ENCODE data around the gene USP44. TPM values are rescaled to one million over a fixed set of nuclear protein-coding genes. Genes with fewer than 3 reads are reported as not detected.

USP44 gene
- total and polyA plus RNA-seq, 2 of the 8 experiments (the other 6 are each of a cell fraction or from before 2014, with no cell fraction given), result 129 to 197 TPM

DNA sequence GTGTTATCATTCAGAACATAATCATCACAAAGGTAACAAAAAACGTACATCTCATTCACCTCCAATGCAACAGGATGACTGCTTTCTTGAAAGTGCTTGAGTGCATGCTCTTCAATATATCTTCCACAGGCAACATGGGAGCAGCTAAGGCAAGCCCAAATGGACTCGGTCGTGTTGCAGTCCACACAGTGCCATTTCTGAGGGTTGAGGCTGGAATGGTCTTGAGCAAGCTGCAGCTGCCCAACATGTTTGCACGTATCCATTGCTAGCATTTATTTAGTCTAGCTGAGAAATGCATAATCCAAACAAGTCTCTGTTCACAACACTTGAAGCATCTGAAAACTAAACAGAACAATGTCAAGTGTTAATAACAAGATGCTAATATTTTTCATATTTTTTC is 17.3 kb downstream of the USP44 start:
- Histone ChIP-seq H4K5ac (ENCODE audit: insufficient read length, low read depth, low read length) (no peak overlapping the region), H2BK12ac (ENCODE audit: low read depth, low read length) (no peak overlapping the region), H2BK120ac (replicated peaks; ENCODE audit: low read depth, low read length) (no peak overlapping the region), H3K4me3 (ENCODE audit: extremely low read depth in 1 of 4, insufficient read depth in 2 of 4, low read depth in 3 of 4, low read length in 4 of 4) (no peak overlapping the region), H3K9ac (replicated peaks in 1 of 4; ENCODE audit: extremely low read depth in 1 of 4, low read depth in 3 of 4, low read length in 3 of 4) (no peak overlapping the region), H3K9me3 (ENCODE audit: insufficient read depth in 2 of 2, low read depth in 1 of 2, low read length in 1 of 2) (no peaks in the 10 kb centered on the region), H3K18ac (ENCODE audit: extremely low read depth, low read length) (no peak overlapping the region), H2BK5ac (ENCODE audit: low read depth, low read length) (no peak overlapping the region), H3K79me1 (ENCODE audit: low read depth, low read length) (no peaks in the 10 kb centered on the region; the same call in 1 of the 2 replicates), H3K4ac (replicated peaks; ENCODE audit: insufficient read length, low read depth, low read length) (no peak overlapping the region), H3K23me2 (ENCODE audit: low read depth, low read length) (no peaks in the 10 kb centered on the region), H3K4me1 (replicated peaks in 1 of 4; ENCODE audit: control insufficient read depth in 3 of 4, insufficient read depth in 4 of 4, low read length in 3 of 4) (peaks cover 0 to 19% (median 14%) of the 10 kb centered on the region in 4 experiments; a peak in 4 of 7 replicates), H4K20me1 (replicated peaks in 1 of 2; ENCODE audit: control insufficient read depth in 1 of 2, insufficient read depth in 2 of 2, low read length in 2 of 2) (peaks cover 25 to 38% of the 10 kb centered on the region in 2 experiments), H4K8ac (ENCODE audit: extremely low read depth, insufficient read depth, low read length) (no peak overlapping the region), H3K27ac (ENCODE audit: low read depth, low read length) (no peak overlapping the region; the same call in 1 of the 2 replicates), H2AK5ac (ENCODE audit: low read depth, low read length) (no peak overlapping the region), H2AFZ (ENCODE audit: low read length) (no peak overlapping the region), H3K79me2 (ENCODE audit: control insufficient read depth in 1 of 2, insufficient read depth in 2 of 2, low read length in 2 of 2) (peaks cover 27 to 100% of the 10 kb centered on the region in 2 experiments), H3K36me3 (ENCODE audit: control insufficient read depth in 2 of 4, insufficient read depth in 4 of 4, low read length in 3 of 4) (peaks cover 7 to 42% (median 22%) of the 10 kb centered on the region in 4 experiments; a peak in 7 of 8 replicates), H4K91ac (replicated peaks; ENCODE audit: insufficient read length, low read length) (no peak overlapping the region), H3K23ac (ENCODE audit: insufficient read length) (no peak overlapping the region), H3K4me2 (ENCODE audit: insufficient read depth in 1 of 2, low read depth in 2 of 2, low read length in 2 of 2) (no peak overlapping the region), H3K27me3 (replicated peaks in 1 of 4; ENCODE audit: control insufficient read depth in 3 of 4, extremely low read depth in 1 of 4, insufficient read depth in 3 of 4, low read length in 3 of 4) (no peaks in the 10 kb centered on the region), H2BK20ac (ENCODE audit: low read length) (no peak overlapping the region), H3K56ac (replicated peaks; ENCODE audit: insufficient read length, low read depth, low read length) (no peak overlapping the region), H2BK15ac (ENCODE audit: low read length) (no peak overlapping the region), H3K14ac (ENCODE audit: insufficient read length) (no peak overlapping the region)
- FAIRE-seq, result no peak
- WGBS, 2 experiments (ENCODE audit: extremely low coverage in 1 of 2, insufficient coverage in 1 of 2, insufficient read length in 1 of 2, insufficient replicate concordance in 2 of 2, low coverage in 1 of 2, low lambda C conversion rate in 2 of 2, missing lambda C conversion rate in 1 of 2), result 82% methylated on average over 4 of the region's 4 CpGs; no CpG with 5 or more reads in 1 of the 2 experiments
- DNase-seq (ENCODE audit: low read depth in 1 of 2, low spot score in 2 of 2), result no peak
- ChIA-PET CTCF (ENCODE audit: partially characterized antibody) (interaction anchor here (0.5 to 2.5 kb wide), 27 partner anchors 10 to 541 kb away, joined by 3 to 15 read pairs (median 5); partner anchors contain the start of gene USP44), POLR2A (ENCODE audit: partially characterized antibody) (interaction anchor here (0.7 to 2.8 kb wide), 8 partner anchors 9 to 41 kb away, joined by 3 to 17 read pairs (median 4); partner anchors contain the start of gene USP44)
- no peak for TF ChIP-seq KDM1A (IDR thresholded peaks at IDR 0.05; ENCODE audit: borderline replicate concordance, low read length)
- TF ChIP-seq SUZ12 (IDR thresholded peaks at IDR 0.05; ENCODE audit: low read length), result no peak
- TF ChIP-seq BRCA1 (IDR thresholded peaks at IDR 0.05; ENCODE audit: low read depth, low read length), result no peak
- no peak for TF ChIP-seq SP1 (IDR thresholded peaks at IDR 0.05; ENCODE audit: low read depth, low read length)
- TF ChIP-seq JUN (IDR thresholded peaks at IDR 0.05; ENCODE audit: low read depth, low read length), result no peak
- TF ChIP-seq CTBP2 (IDR thresholded peaks at IDR 0.05; ENCODE audit: borderline replicate concordance, insufficient read depth, insufficient read length, low read length), result no peak
- TF ChIP-seq SP2 (IDR thresholded peaks at IDR 0.05; ENCODE audit: low read length), result no peak
- no peak for TF ChIP-seq ZNF274 (IDR thresholded peaks at IDR 0.05; ENCODE audit: borderline replicate concordance, extremely low read depth, low read length)
- TF ChIP-seq, protein P1, sequence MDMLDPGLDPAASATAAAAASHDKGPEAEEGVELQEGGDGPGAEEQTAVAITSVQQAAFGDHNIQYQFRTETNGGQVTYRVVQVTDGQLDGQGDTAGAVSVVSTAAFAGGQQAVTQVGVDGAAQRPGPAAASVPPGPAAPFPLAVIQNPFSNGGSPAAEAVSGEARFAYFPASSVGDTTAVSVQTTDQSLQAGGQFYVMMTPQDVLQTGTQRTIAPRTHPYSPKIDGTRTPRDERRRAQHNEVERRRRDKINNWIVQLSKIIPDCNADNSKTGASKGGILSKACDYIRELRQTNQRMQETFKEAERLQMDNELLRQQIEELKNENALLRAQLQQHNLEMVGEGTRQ (IDR thresholded peaks at IDR 0.05; ENCODE audit: low read length), result no peak
- TF ChIP-seq YY1 (IDR thresholded peaks at IDR 0.05; ENCODE audit: low read depth, low read length), result no peak
- no peak for TF ChIP-seq MAFK (IDR thresholded peaks at IDR 0.05; ENCODE audit: low read depth, low read length)
- TF ChIP-seq EGR1 (IDR thresholded peaks at IDR 0.05; ENCODE audit: borderline replicate concordance, low read depth, low read length), result no peak
- TF ChIP-seq HDAC6 (IDR thresholded peaks at IDR 0.05; ENCODE audit: low read depth, low read length), result no peak
- TF ChIP-seq SIRT6 (IDR thresholded peaks at IDR 0.05; ENCODE audit: low read length), result no peak
